Smooth muscle cell (in vitro differentiated cells): ENCODE measurements around the gene SLC35E1. TPM values are rescaled to one million over a fixed set of nuclear protein-coding genes. Genes with fewer than 3 reads are reported as not detected.

Experiments
- DNase-seq: peaks from one replicate; lab custom pipeline; 2025; ENCODE audit not compliant: unreplicated experiment; lab: John Stamatoyannopoulos, UW
- H2AFZ ChIP-seq: fragments of 200-600 bp; sonication (generic); 2 replicates; pipeline ENCODE4 v1.6.0; 2016; ENCODE audit warnings: antibody characterized with exemption, low read depth, mild to moderate bottlenecking
- H3F3A ChIP-seq: fragments of 200-600 bp; sonication (generic); 2 replicates; pipeline ENCODE4 v1.6.0; 2017; ENCODE audit warnings: antibody characterized with exemption, low read depth
- H3K27ac ChIP-seq: fragments of 200-600 bp; sonication (generic); 2 replicates; pipeline ENCODE4 v1.5.1; 2016; ENCODE audit warnings: low read depth, mild to moderate bottlenecking
- H3K27me3 ChIP-seq: fragments of 200-600 bp; sonication (generic); 2 replicates; pipeline ENCODE4 v1.6.1; 2016; ENCODE audit warnings: low read depth, mild to moderate bottlenecking
- H3K36me3 ChIP-seq: fragments of 200-600 bp; sonication (generic); 2 replicates; pipeline ENCODE4 v1.5.1; 2016; ENCODE audit warnings: low read depth
- H3K4me1 ChIP-seq: fragments of 200-600 bp; sonication (generic); 2 replicates; pipeline ENCODE4 v1.5.1; 2016; ENCODE audit warnings: low read depth
- H3K4me2 ChIP-seq: fragments of 200-600 bp; sonication (generic); 2 replicates; pipeline ENCODE4 v1.6.0; 2016; ENCODE audit warnings: mild to moderate bottlenecking
- H3K4me3 ChIP-seq: fragments of 200-600 bp; sonication (generic); 2 replicates; pipeline ENCODE4 v1.5.1; 2016; ENCODE audit warnings: mild to moderate bottlenecking
- H3K79me2 ChIP-seq: fragments of 200-600 bp; sonication (generic); 2 replicates; pipeline ENCODE4 v1.6.0; 2016; ENCODE audit warnings: low read depth, mild to moderate bottlenecking
- H3K9ac ChIP-seq: fragments of 200-600 bp; sonication (generic); 2 replicates; pipeline ENCODE4 v1.6.0; 2016; ENCODE audit warnings: low read depth
- H3K9me3 ChIP-seq: fragments of 200-600 bp; sonication (generic); replicated peaks from 2 replicates; pipeline ENCODE4 v1.5.1; 2016; ENCODE audit warnings: low read depth
- H4K20me1 ChIP-seq: fragments of 200-600 bp; sonication (generic); 2 replicates; pipeline ENCODE4 v1.6.0; 2016; ENCODE audit warnings: low read depth
- WGBS: methylation state at CpG from one replicate; pipeline ENCODE4 v1.1.7; 2016; ENCODE audit warnings: low lambda C conversion rate; 5-methylcytosine and 5-hydroxymethylcytosine counted together
- polyA plus RNA-seq: library from polyadenylated mRNA; unstranded; fragments of >200 nt; fragmentation: Nextera tagmentation; extraction: Ambion mirVana; gene quantifications from 2 replicates; pipeline ENCODE4 v1.2.1, GENCODE V29; 2016
- total RNA-seq: library from RNA; depleted of rRNA; stranded (reverse); fragments of >200 nt; gene quantifications from 2 replicates; pipeline ENCODE4 v1.2.3, GENCODE V29; 2014
- TF ChIP-seq, protein P1 (sequence below): fragments of 200-600 bp; sonication (generic); IDR thresholded peaks from 2 replicates; pipeline ENCODE4 v1.5.1; 2017; ENCODE audit warnings: borderline replicate concordance, mild to moderate bottlenecking, antibody characterized with exemption; ENCODE audit not compliant: insufficient read depth, poor library complexity, severe bottlenecking

The SLC35E1 gene
- total and polyA plus RNA-seq, 2 experiments from 2014 or later = 35.3 to 37.3 TPM

DNA sequence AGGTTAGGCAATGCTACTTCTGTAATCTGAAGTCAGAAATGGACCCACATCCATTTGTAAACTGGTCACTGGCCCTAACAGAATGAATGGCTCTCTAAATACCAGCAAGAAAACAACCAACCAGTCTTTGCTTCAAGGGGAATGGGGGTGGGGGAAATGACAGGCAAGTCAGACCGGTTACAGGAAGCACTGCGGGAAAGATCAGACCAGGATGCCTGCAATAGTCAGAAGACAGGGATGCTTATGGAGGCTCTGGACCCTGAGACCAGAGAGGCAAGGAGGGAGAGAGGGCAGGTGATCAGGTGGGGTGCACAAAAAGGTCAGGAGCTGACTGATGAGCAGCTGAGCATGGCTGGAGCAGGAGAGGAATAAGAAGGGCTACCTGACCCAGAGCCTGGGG is 42.7 kb upstream of the SLC35E1 start:
- Histone ChIP-seq H3K79me2 (peaks cover 98% of the 10 kb centered on the region), H3K27ac (no peak overlapping the region), H2AFZ (no peak overlapping the region), H3K4me2 (no peak overlapping the region), H3K9ac (no peak overlapping the region), H3K4me1 (no peaks in the 10 kb centered on the region), H3K36me3 (no peaks in the 10 kb centered on the region), H4K20me1 (peaks cover 100% of the 10 kb centered on the region), H3F3A (no peaks in the 10 kb centered on the region), H3K4me3 (no peak overlapping the region), H3K9me3 (no peaks in the 10 kb centered on the region), H3K27me3 (no peaks in the 10 kb centered on the region)
- TF ChIP-seq, protein P1, sequence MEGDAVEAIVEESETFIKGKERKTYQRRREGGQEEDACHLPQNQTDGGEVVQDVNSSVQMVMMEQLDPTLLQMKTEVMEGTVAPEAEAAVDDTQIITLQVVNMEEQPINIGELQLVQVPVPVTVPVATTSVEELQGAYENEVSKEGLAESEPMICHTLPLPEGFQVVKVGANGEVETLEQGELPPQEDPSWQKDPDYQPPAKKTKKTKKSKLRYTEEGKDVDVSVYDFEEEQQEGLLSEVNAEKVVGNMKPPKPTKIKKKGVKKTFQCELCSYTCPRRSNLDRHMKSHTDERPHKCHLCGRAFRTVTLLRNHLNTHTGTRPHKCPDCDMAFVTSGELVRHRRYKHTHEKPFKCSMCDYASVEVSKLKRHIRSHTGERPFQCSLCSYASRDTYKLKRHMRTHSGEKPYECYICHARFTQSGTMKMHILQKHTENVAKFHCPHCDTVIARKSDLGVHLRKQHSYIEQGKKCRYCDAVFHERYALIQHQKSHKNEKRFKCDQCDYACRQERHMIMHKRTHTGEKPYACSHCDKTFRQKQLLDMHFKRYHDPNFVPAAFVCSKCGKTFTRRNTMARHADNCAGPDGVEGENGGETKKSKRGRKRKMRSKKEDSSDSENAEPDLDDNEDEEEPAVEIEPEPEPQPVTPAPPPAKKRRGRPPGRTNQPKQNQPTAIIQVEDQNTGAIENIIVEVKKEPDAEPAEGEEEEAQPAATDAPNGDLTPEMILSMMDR = no peak
- no peak for DNase-seq
- 37% methylated on average over 2 of the region's 2 CpGs for WGBS

DNA sequence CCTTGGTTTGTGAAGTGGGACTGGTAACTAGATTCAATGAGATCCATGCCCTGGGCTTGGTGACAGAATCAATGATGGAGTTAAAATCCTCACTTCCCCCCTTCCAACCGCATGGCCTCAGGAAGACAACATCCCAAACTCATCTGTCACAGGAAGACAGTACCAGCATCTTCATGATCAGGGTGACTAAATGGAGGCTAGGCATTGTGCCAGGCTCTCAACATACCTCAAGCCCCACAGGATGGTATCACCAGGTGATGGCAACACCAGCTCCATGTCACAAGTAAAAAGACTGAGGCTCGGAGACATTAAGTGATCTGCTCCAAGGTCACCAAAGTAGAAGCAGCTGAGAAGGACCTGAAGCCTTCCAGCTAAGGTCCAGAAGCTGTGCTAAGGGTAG is 41.6 kb upstream of the SLC35E1 start:
- WGBS = 93% methylated on average over 2 of the region's 2 CpGs
- no peaks in the 10 kb centered on the region for H3K9me3 ChIP-seq
- H3K9ac ChIP-seq = no peak overlapping the region
- H3K79me2 ChIP-seq = peaks cover 98% of the 10 kb centered on the region
- H3K4me3 ChIP-seq = no peak overlapping the region
- no peak overlapping the region for H2AFZ ChIP-seq
- no peak overlapping the region for H3K27ac ChIP-seq
- H3F3A ChIP-seq = no peaks in the 10 kb centered on the region
- no peaks in the 10 kb centered on the region for H3K36me3 ChIP-seq
- peaks cover 100% of the 10 kb centered on the region for H4K20me1 ChIP-seq
- no peaks in the 10 kb centered on the region for H3K4me1 ChIP-seq
- no peaks in the 10 kb centered on the region for H3K27me3 ChIP-seq
- H3K4me2 ChIP-seq = no peak overlapping the region
- DNase-seq = no peak
- TF ChIP-seq, protein P1 = no peak

DNA sequence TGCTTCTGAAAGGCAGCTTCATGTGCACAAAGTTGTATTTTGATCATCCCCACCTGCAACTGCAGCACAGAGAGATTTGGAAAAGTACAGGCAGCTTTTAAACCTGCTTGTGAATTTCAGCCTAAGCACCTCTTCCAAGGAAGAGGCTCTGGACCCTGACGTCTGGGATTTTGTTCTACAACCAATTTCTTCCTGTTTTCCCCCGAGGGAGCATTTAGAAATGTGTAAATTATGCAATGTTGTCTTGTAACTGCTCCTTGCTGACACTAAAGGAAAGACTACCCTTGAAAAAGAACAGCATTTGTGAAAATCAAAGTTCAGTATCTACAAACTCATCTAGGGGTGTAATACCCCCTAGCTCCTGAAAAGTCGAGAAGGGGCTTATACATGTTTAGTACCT is 40.4 kb upstream of the SLC35E1 start:
- no peak overlapping the region for H3K4me2 ChIP-seq
- TF ChIP-seq, protein P1 = no peak
- no peak overlapping the region for H2AFZ ChIP-seq
- WGBS = 71% methylated on average over 3 of the region's 3 CpGs
- peaks cover 92% of the 10 kb centered on the region for H3K79me2 ChIP-seq
- no peaks in the 10 kb centered on the region for H3F3A ChIP-seq
- H3K27ac ChIP-seq = no peak overlapping the region
- H3K4me3 ChIP-seq = no peak overlapping the region
- H4K20me1 ChIP-seq = peaks cover 100% of the 10 kb centered on the region
- no peak for DNase-seq
- no peaks in the 10 kb centered on the region for H3K27me3 ChIP-seq
- no peaks in the 10 kb centered on the region for H3K36me3 ChIP-seq
- H3K9me3 ChIP-seq = no peaks in the 10 kb centered on the region
- no peaks in the 10 kb centered on the region for H3K4me1 ChIP-seq
- H3K9ac ChIP-seq = no peak overlapping the region

DNA sequence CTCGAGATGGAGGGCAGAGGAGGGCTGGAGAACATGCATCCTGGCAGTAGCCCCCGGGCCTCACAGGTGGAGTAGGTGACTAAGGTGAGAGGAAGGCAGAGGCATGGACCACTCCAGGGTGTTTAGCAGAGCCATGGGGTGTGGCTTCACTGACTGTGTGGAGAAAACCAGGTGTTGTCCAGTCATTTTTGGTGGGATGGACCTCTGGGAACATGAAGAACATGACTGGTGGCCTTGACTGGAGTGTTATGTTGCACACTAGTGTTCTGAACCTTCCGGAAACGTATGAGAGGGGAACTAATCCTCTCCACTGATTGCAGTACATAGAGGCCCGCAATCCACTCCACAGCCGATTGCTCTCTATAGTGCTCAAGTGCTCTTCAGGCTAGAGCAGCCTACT is 38.9 kb upstream of the SLC35E1 start:
- no peaks in the 10 kb centered on the region for H3K4me1 ChIP-seq
- H4K20me1 ChIP-seq = peaks cover 100% of the 10 kb centered on the region
- no peak overlapping the region for H3K9ac ChIP-seq
- H3K9me3 ChIP-seq = no peaks in the 10 kb centered on the region
- H3K27ac ChIP-seq = no peak overlapping the region
- peaks cover 92% of the 10 kb centered on the region for H3K79me2 ChIP-seq
- TF ChIP-seq, protein P1 = no peak
- 93% methylated on average over 6 of the region's 6 CpGs for WGBS
- no peaks in the 10 kb centered on the region for H3K27me3 ChIP-seq
- no peak overlapping the region for H2AFZ ChIP-seq
- no peak for DNase-seq
- H3F3A ChIP-seq = no peaks in the 10 kb centered on the region
- no peak overlapping the region for H3K4me2 ChIP-seq
- no peak overlapping the region for H3K4me3 ChIP-seq
- H3K36me3 ChIP-seq = no peaks in the 10 kb centered on the region
